Left kidney (tissue), 2 donors: Measurements from ENCODE around the gene GRIA1. TPM values are rescaled to one million over a fixed set of nuclear protein-coding genes. Genes with fewer than 3 reads are reported as not detected.
"Not testable (repeated sequence)": the region's sequence is repeated elsewhere in the genome, so short reads cannot be mapped to it uniquely, and the experiment has no call there.

ENCODE experiments used
- DNase-seq: peaks from one replicate; pipeline ENCODE4 v3.0.0-alpha.2; 2013
- polyA plus RNA-seq: library from polyadenylated mRNA; unstranded; fragments of 120-200 nt; gene quantifications from one replicate; pipeline ENCODE4 v1.2.1, GENCODE V29; 2013; ENCODE audit not compliant: insufficient read length

The GRIA1 gene
- polyA plus RNA-seq, 1 donor, result 4.3 TPM

- DNase-seq, result no peak
Measured at GRCh38 chr5:153835891-153836515, 345.5 kb downstream of the GRIA1 start.

DNA sequence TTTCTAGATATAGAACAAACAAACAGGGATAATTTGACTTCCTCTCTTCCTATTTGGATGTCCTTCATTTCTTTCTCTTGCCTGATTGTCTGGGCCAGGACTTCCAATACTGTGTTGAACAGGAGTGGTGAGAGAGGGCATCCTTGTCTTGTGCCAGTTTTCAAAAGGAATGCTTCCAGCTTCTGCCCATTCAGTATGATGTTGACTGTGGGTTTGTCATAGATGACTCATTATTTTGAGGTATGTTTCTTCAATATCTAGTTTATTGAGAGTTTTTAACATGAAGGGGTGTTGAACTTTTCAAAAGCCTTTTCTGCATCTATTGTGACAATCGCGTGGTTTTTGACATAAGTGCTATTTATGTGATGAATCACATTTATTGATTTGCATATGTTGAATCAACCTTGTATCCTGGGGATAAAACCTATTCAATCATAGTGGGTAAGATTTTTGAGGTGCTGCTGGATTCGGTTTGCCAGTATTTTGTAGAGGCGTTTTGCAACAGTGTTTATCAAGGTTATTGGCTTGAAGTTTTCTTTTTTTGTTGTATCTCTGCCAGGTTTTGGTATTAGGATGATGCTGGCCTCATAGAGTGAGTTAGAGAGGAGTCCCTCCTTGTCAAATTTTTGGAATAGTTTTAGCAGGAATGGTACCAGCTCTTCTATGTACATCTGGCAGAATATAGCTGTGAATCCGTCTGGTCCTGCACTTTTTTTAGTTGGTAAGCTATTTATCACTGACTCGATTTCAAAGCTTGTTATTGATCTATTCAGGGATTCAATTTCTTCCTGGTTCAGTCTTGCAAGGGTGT, 359.0 kb downstream of the GRIA1 start:
- DNase-seq, result not testable (repeated sequence)

GRCh38 chr5:153860195-153860886, 369.9 kb downstream of the GRIA1 start:
- DNase-seq, result peak; percentile 29

GRCh38 chr5:153862906-153863305, 372.4 kb downstream of the GRIA1 start:
- DNase-seq, result not testable (repeated sequence)
